Erythroblast (primary cell): ENCODE results near the gene SOD3.

Experiments used
- GATA1 ChIP-seq: IDR thresholded peaks from 2 replicates; pipeline ENCODE4 v1.6.1; 2011; ENCODE audit warnings: low read depth, mild to moderate bottlenecking, control low read depth, low read length, moderate library complexity
- POLR2A ChIP-seq: IDR thresholded peaks from 2 replicates; pipeline ENCODE4 v1.6.1; 2011; ENCODE audit warnings: mild to moderate bottlenecking, low read length

GRCh38 chr4:24765376-24765988 lies 29.9 kb upstream of the SOD3 start:
- TF ChIP-seq POLR2A: no peak
- TF ChIP-seq GATA1: no peak
